K562 (cell line): ENCODE data around the gene REC8. TPM values are rescaled to one million over a fixed set of nuclear protein-coding genes. Genes with fewer than 3 reads are reported as not detected.
A peak's percentile ranks its signal among the peaks of the same experiment; 100 is the strongest.

ENCODE experiments used
- CREB3L1 ChIP-seq: fragments of 450-650 bp; IDR thresholded peaks from 2 replicates; pipeline ENCODE4 v1.6.1; 2014; ENCODE audit warnings: low read depth, mild to moderate bottlenecking, moderate library complexity, borderline replicate concordance
- EP400 ChIP-seq: fragments of 450-650 bp; IDR thresholded peaks from 2 replicates; pipeline ENCODE4 v1.6.1; 2017; ENCODE audit warnings: antibody characterized with exemption, mild to moderate bottlenecking, moderate library complexity
- ETS1 ChIP-seq: conservative IDR thresholded peaks from 2 replicates; pipeline ENCODE4 v1.6.1; 2011; ENCODE audit warnings: low read depth, mild to moderate bottlenecking, low read length; ENCODE audit not compliant: control insufficient read depth
- HIVEP1 ChIP-seq: fragments of 250-450 bp; sonication (Bioruptor Pico); IDR thresholded peaks from 2 replicates; pipeline ENCODE4 v1.4.0; 2020; ENCODE audit warnings: mild to moderate bottlenecking
- KLF13 ChIP-seq: fragments of 450-650 bp; IDR thresholded peaks from 2 replicates; pipeline ENCODE4 v1.6.1; 2016; ENCODE audit warnings: missing genetic modification characterization, low read depth, mild to moderate bottlenecking, missing compliant biosample characterization, moderate library complexity, borderline replicate concordance
- MAFK ChIP-seq: IDR thresholded peaks from 2 replicates; pipeline ENCODE4 v1.6.1; 2011; ENCODE audit warnings: low read length, improper control_type of control experiment
- MNT ChIP-seq, 2 experiments: fragments of 450-650 bp; conservative IDR thresholded peaks; 2 replicates each; pipeline ENCODE4 v1.6.1; 2017; ENCODE audit warnings: mild to moderate bottlenecking in 2 of 2, moderate library complexity in 2 of 2
- NBN ChIP-seq: fragments of 450-650 bp; IDR thresholded peaks from 2 replicates; pipeline ENCODE4 v1.6.1; 2016; ENCODE audit warnings: low read depth, mild to moderate bottlenecking
- NCOA1 ChIP-seq: fragments of 450-650 bp; IDR thresholded peaks from 2 replicates; pipeline ENCODE4 v1.6.1; 2016; ENCODE audit warnings: low read depth
- SAFB ChIP-seq: fragments of 200-400 bp; formaldehyde crosslinking; IDR thresholded peaks from 2 replicates; pipeline ENCODE4 v1.6.1; 2017; ENCODE audit warnings: low read depth, low read length, borderline replicate concordance
- SNAPC5 ChIP-seq: fragments of 250-450 bp; sonication (Bioruptor Pico); IDR thresholded peaks from 2 replicates; pipeline ENCODE4 v1.8.0; 2021; ENCODE audit warnings: moderate library complexity, mild to moderate bottlenecking, inconsistent platforms
- ZNF318 ChIP-seq, 2 experiments: fragments of 450-650 bp; IDR thresholded peaks; 2 replicates each; pipeline ENCODE4 v1.6.1; 2016; ENCODE audit warnings: mild to moderate bottlenecking in 2 of 2, borderline replicate concordance in 1 of 2, low read depth in 1 of 2, moderate library complexity in 1 of 2
- polyA plus RNA-seq, 8 experiments: library from polyadenylated mRNA; depleted of rRNA in 4 of 8; stranded (reverse) in 5 of 8; unstranded in 3 of 8; fragments of >200 nt; fragmentation: Nextera tagmentation in 2 of 8; fragmentation: Illumina TruSeq in 1 of 8; extraction: Ambion mirVana in 2 of 8; extraction: Trizol in 1 of 8; gene quantifications; 2 replicates each; pipeline versions ENCODE4 v1.2.1 to v1.2.3, GENCODE V29; 2011 to 2014; ENCODE audit warnings: inconsistent platforms in 1 of 8, missing spikeins in 1 of 8
- total RNA-seq, 7 experiments: library from RNA; depleted of rRNA in 6 of 7; stranded (reverse); fragments of >200 nt in 6 of 7; fragmentation: Illumina TruSeq in 2 of 7; extraction: Trizol in 2 of 7; gene quantifications; 2 replicates each; pipeline versions ENCODE4 v1.2.1 to v1.2.3, GENCODE V29; 2011 to 2021; ENCODE audit warnings: low replicate concordance in 1 of 7

Gene REC8
- total and polyA plus RNA-seq, 9 of the 15 experiments (the other 6 are each of a cell fraction or from before 2014, with no cell fraction given), result 0.11 to 2.5 (median 0.85) TPM

- TF ChIP-seq SAFB, result no peak
- TF ChIP-seq CREB3L1, result peak; percentile 65; the same call in 1 of the 2 replicates
- TF ChIP-seq ETS1, result peak; percentile 72; the same call in 1 of the 2 replicates
- TF ChIP-seq SNAPC5 (CRISPR knock-in tag), result no peak
- TF ChIP-seq EP400, result peak; percentile 93
- TF ChIP-seq KLF13 (tag), result peak; percentile 94
- no peak for TF ChIP-seq NBN
- peak; percentile 100 for TF ChIP-seq MNT (conservative IDR thresholded peaks at IDR 0.05)
- TF ChIP-seq NCOA1, result peak; percentile 99
- TF ChIP-seq ZNF318 (IDR thresholded peaks at IDR 0.05; ENCODE audit: borderline replicate concordance in 1 of 2, low read depth in 1 of 2), result no peak
- TF ChIP-seq MAFK, result no peak
- 0 out of 2 replicates have a peak, but pooled peaks have one; percentile 49 for TF ChIP-seq HIVEP1 (CRISPR knock-in tag)
These were observed 16.6 kb downstream of the REC8 start, which contains the start of gene IPO4 (continued) for GRCh38 chr14:24188251-24189058.
